GM23248 (cell line): ENCODE data around the gene IL1RAPL1. TPM values are rescaled to one million over a fixed set of nuclear protein-coding genes. Genes with fewer than 3 reads are reported as not detected.

Experiments
- DNase-seq: peaks from one replicate; pipeline ENCODE4 v3.0.0-alpha.2; 2015
- H2AFZ ChIP-seq: fragments of 200-600 bp; sonication (generic); 2 replicates; pipeline ENCODE4 v1.6.1; 2016; ENCODE audit warnings: antibody characterized with exemption
- H3F3A ChIP-seq: fragments of 200-600 bp; sonication (generic); 2 replicates; pipeline ENCODE4 v1.6.1; 2016; ENCODE audit warnings: mild to moderate bottlenecking, antibody characterized with exemption, mixed run types; ENCODE audit not compliant: insufficient read depth
- H3K27ac ChIP-seq: fragments of 200-600 bp; sonication (generic); 2 replicates; pipeline ENCODE4 v1.5.1; 2016; ENCODE audit warnings: mild to moderate bottlenecking
- H3K27me3 ChIP-seq: fragments of 200-600 bp; sonication (generic); replicated peaks from 2 replicates; pipeline ENCODE4 v1.6.1; 2016; ENCODE audit warnings: mild to moderate bottlenecking; ENCODE audit not compliant: insufficient read depth
- H3K36me3 ChIP-seq: fragments of 200-600 bp; sonication (generic); 2 replicates; pipeline ENCODE4 v1.6.1; 2016; ENCODE audit warnings: low read depth, mild to moderate bottlenecking
- H3K4me1 ChIP-seq: fragments of 200-600 bp; sonication (generic); 2 replicates; pipeline ENCODE4 v1.6.1; 2016; ENCODE audit warnings: mild to moderate bottlenecking; ENCODE audit not compliant: insufficient read depth
- H3K4me2 ChIP-seq: fragments of 200-600 bp; sonication (generic); one replicate; pipeline ENCODE4 v1.6.1; 2016; ENCODE audit warnings: mild to moderate bottlenecking; ENCODE audit not compliant: unreplicated experiment
- H3K4me3 ChIP-seq: fragments of 200-600 bp; sonication (generic); 2 replicates; pipeline ENCODE4 v1.5.1; 2016; ENCODE audit warnings: mild to moderate bottlenecking
- H3K79me2 ChIP-seq: fragments of 200-600 bp; sonication (generic); 2 replicates; pipeline ENCODE4 v1.6.1; 2016; ENCODE audit warnings: mild to moderate bottlenecking; ENCODE audit not compliant: insufficient read depth
- H3K9ac ChIP-seq: fragments of 200-600 bp; sonication (generic); 2 replicates; pipeline ENCODE4 v1.6.1; 2016; ENCODE audit warnings: mild to moderate bottlenecking
- H3K9me2 ChIP-seq: fragments of 200-600 bp; sonication (generic); 2 replicates; pipeline ENCODE4 v1.6.1; 2016; ENCODE audit warnings: mixed run types, mild to moderate bottlenecking, moderate library complexity; ENCODE audit not compliant: insufficient read depth
- H3K9me3 ChIP-seq: fragments of 200-600 bp; sonication (generic); one replicate; pipeline ENCODE4 v1.6.1; 2017; ENCODE audit warnings: low read depth
- H4K20me1 ChIP-seq: fragments of 200-600 bp; sonication (generic); 2 replicates; pipeline ENCODE4 v1.6.0; 2016; ENCODE audit not compliant: insufficient read depth
- EZH2 ChIP-seq: fragments of 200-600 bp; sonication (generic); IDR thresholded peaks from 2 replicates; pipeline ENCODE4 v1.6.1; 2018; ENCODE audit warnings: antibody characterized with exemption, mild to moderate bottlenecking; ENCODE audit not compliant: insufficient read depth, poor library complexity, severe bottlenecking
- EZH2phosphoT487 ChIP-seq: fragments of 200-600 bp; sonication (generic); IDR thresholded peaks from 2 replicates; pipeline ENCODE4 v1.6.1; 2018; ENCODE audit warnings: antibody characterized with exemption, moderate library complexity, mild to moderate bottlenecking, low read depth; ENCODE audit not compliant: insufficient read depth
- WGBS, 2 experiments: methylation state at CpG; one replicate each; pipeline ENCODE4 v1.1.6; 2015 to 2017; ENCODE audit warnings: low lambda C conversion rate in 2 of 2, low coverage in 1 of 2; ENCODE audit errors: missing lambda C conversion rate in 2 of 2; 5-methylcytosine and 5-hydroxymethylcytosine counted together
- in situ Hi-C: fragments of 300-500 bp; cut with MboI; formaldehyde crosslinking; loops from 2 replicates; pipeline ENCODE4 v1.15.0; 2020
- polyA plus RNA-seq: library from polyadenylated mRNA; unstranded; fragments of >200 nt; fragmentation: Nextera tagmentation; extraction: Ambion mirVana; gene quantifications from 2 replicates; pipeline ENCODE4 v1.2.1, GENCODE V29; 2016
- total RNA-seq: library from RNA; depleted of rRNA; stranded (reverse); fragments of >200 nt; shearing (Covaris generic); gene quantifications from 2 replicates; pipeline ENCODE4 v1.2.3, GENCODE V29; 2014

Gene IL1RAPL1
- total and polyA plus RNA-seq, 2 experiments from 2014 or later, result not detected

- DNase-seq, result no peak
- Histone ChIP-seq H3K9me3 (no peaks in the 10 kb centered on the region), H3K36me3 (no peaks in the 10 kb centered on the region), H3K4me3 (no peak overlapping the region), H2AFZ (no peak overlapping the region), H3K4me1 (no peaks in the 10 kb centered on the region), H3K79me2 (no peaks in the 10 kb centered on the region), H3K9ac (no peak overlapping the region), H3F3A (no peaks in the 10 kb centered on the region), H3K4me2 (no peak overlapping the region), H4K20me1 (no peaks in the 10 kb centered on the region), H3K9me2 (no peaks in the 10 kb centered on the region), H3K27ac (no peak overlapping the region), H3K27me3 (no peaks in the 10 kb centered on the region)
- in situ Hi-C loops, result no loop called here
- TF ChIP-seq EZH2 (no peak), EZH2phosphoT487 (no peak)
Observed at GRCh38 chrX:28717864-28718263, 130.6 kb downstream of the IL1RAPL1 start.

- H3K27me3 ChIP-seq, result no peaks in the 10 kb centered on the region
- no peaks in the 10 kb centered on the region for H3K4me1 ChIP-seq
- H2AFZ ChIP-seq, result no peak overlapping the region
- H3K36me3 ChIP-seq, result no peaks in the 10 kb centered on the region
- no peaks in the 10 kb centered on the region for H4K20me1 ChIP-seq
- no peaks in the 10 kb centered on the region for H3K9me3 ChIP-seq
- no peak overlapping the region for H3K4me2 ChIP-seq
- H3K27ac ChIP-seq, result no peak overlapping the region
- no peaks in the 10 kb centered on the region for H3K9me2 ChIP-seq
- DNase-seq, result no peak
- in situ Hi-C loops, result no loop called here
- H3K4me3 ChIP-seq, result no peak overlapping the region
- H3F3A ChIP-seq, result no peaks in the 10 kb centered on the region
- no peak overlapping the region for H3K9ac ChIP-seq
- no peaks in the 10 kb centered on the region for H3K79me2 ChIP-seq
- TF ChIP-seq EZH2 (no peak), EZH2phosphoT487 (no peak)
- 13% methylated on average over 1 of the region's 1 CpG for WGBS, 2 experiments
Observed at GRCh38 chrX:28718450-28718849, 131.2 kb downstream of the IL1RAPL1 start.

GRCh38 chrX:28719620-28720019, 132.4 kb downstream of the IL1RAPL1 start:
- H3K79me2 ChIP-seq, result no peaks in the 10 kb centered on the region
- DNase-seq, result no peak
- H3K4me1 ChIP-seq, result no peaks in the 10 kb centered on the region
- H3F3A ChIP-seq, result no peaks in the 10 kb centered on the region
- H2AFZ ChIP-seq, result no peak overlapping the region
- no peaks in the 10 kb centered on the region for H4K20me1 ChIP-seq
- no peak overlapping the region for H3K9ac ChIP-seq
- H3K9me2 ChIP-seq, result no peaks in the 10 kb centered on the region
- no peaks in the 10 kb centered on the region for H3K27me3 ChIP-seq
- WGBS, 2 experiments, result 23 to 25% methylated on average over 2 of the region's 2 CpGs
- no peak overlapping the region for H3K27ac ChIP-seq
- TF ChIP-seq EZH2, result no peak
- TF ChIP-seq EZH2phosphoT487, result no peak
- no peaks in the 10 kb centered on the region for H3K9me3 ChIP-seq
- no peaks in the 10 kb centered on the region for H3K36me3 ChIP-seq
- in situ Hi-C loops, result no loop called here
- no peak overlapping the region for H3K4me3 ChIP-seq
- no peak overlapping the region for H3K4me2 ChIP-seq

GRCh38 chrX:28752330-28752729, 165.1 kb downstream of the IL1RAPL1 start:
- no peak overlapping the region for H3K9ac ChIP-seq
- H3K27me3 ChIP-seq, result no peaks in the 10 kb centered on the region
- no peaks in the 10 kb centered on the region for H3K9me3 ChIP-seq
- no peaks in the 10 kb centered on the region for H3F3A ChIP-seq
- in situ Hi-C loops, result no loop called here
- DNase-seq, result no peak
- no peak overlapping the region for H3K4me2 ChIP-seq
- no peaks in the 10 kb centered on the region for H3K9me2 ChIP-seq
- H3K36me3 ChIP-seq, result no peaks in the 10 kb centered on the region
- H3K79me2 ChIP-seq, result no peaks in the 10 kb centered on the region
- WGBS, 2 experiments, result 5 to 6% methylated on average over 2 of the region's 2 CpGs
- H2AFZ ChIP-seq, result no peak overlapping the region
- H4K20me1 ChIP-seq, result no peaks in the 10 kb centered on the region
- no peak overlapping the region for H3K4me3 ChIP-seq
- TF ChIP-seq EZH2phosphoT487, result no peak
- no peak for TF ChIP-seq EZH2
- no peak overlapping the region for H3K27ac ChIP-seq
- H3K4me1 ChIP-seq, result no peaks in the 10 kb centered on the region

- Histone ChIP-seq H3K9me3 (no peaks in the 10 kb centered on the region), H3K4me1 (no peaks in the 10 kb centered on the region), H3K9me2 (no peaks in the 10 kb centered on the region), H4K20me1 (no peaks in the 10 kb centered on the region), H3K4me2 (no peak overlapping the region), H3K27ac (no peak overlapping the region), H3K79me2 (no peaks in the 10 kb centered on the region), H3K9ac (no peak overlapping the region), H3K36me3 (no peaks in the 10 kb centered on the region), H3K4me3 (no peak overlapping the region), H2AFZ (no peak overlapping the region), H3K27me3 (no peaks in the 10 kb centered on the region), H3F3A (no peaks in the 10 kb centered on the region)
- no peak for DNase-seq
- in situ Hi-C loops, result no loop called here
- TF ChIP-seq EZH2 (no peak), EZH2phosphoT487 (no peak)
- 14 to 22% methylated on average over 2 of the region's 2 CpGs for WGBS, 2 experiments
Observed at GRCh38 chrX:28756175-28756574, 168.9 kb downstream of the IL1RAPL1 start.
